Fibroblast of lung (primary cell): Measurements from ENCODE around the gene CFAP45. TPM values are rescaled to one million over a fixed set of nuclear protein-coding genes. Genes with fewer than 3 reads are reported as not detected.

ENCODE experiments used
- DNase-seq, 2 donors: peaks; one replicate each; pipeline versions ENCODE4 v3.0.0 to v3.0.0-alpha.2; 2010; ENCODE audit warnings: low read depth in 2 of 2
- H2AFZ ChIP-seq: 2 replicates; pipeline ENCODE4 v1.5.1; 2012; ENCODE audit warnings: low read length, control low read depth, inconsistent platforms
- H3K27ac ChIP-seq: 2 replicates; pipeline ENCODE4 v1.5.1; 2011; ENCODE audit warnings: low read length, control low read depth; ENCODE audit not compliant: insufficient read depth
- H3K27me3 ChIP-seq: 2 replicates; pipeline ENCODE4 v1.5.1; 2011; ENCODE audit warnings: mild to moderate bottlenecking, low read length; ENCODE audit not compliant: control insufficient read depth, insufficient read depth
- H3K36me3 ChIP-seq: 2 replicates; pipeline ENCODE4 v1.5.1; 2011; ENCODE audit warnings: low read length; ENCODE audit not compliant: control insufficient read depth, insufficient read depth
- H3K4me1 ChIP-seq: 2 replicates; pipeline ENCODE4 v1.5.1; 2011; ENCODE audit warnings: low read length; ENCODE audit not compliant: control insufficient read depth, insufficient read depth; ENCODE audit errors: extremely low read depth
- H3K4me2 ChIP-seq: 2 replicates; pipeline ENCODE4 v1.5.1; 2011; ENCODE audit warnings: low read length, control low read depth; ENCODE audit not compliant: insufficient read depth; ENCODE audit errors: extremely low read depth
- H3K4me3 ChIP-seq, 4 experiments: fragments of 200-600 bp in 1 of 4; sonication (generic) in 1 of 4; replicated peaks in 1 of 4; 2 replicates each; pipeline ENCODE4 v1.5.1; 2011 to 2016; ENCODE audit warnings: low read length in 4 of 4, low read depth in 3 of 4, mild to moderate bottlenecking in 3 of 4, control low read depth in 2 of 4, inconsistent platforms in 1 of 4, mixed read lengths in 1 of 4; ENCODE audit not compliant: insufficient read depth in 1 of 4; ENCODE audit errors: control extremely low read depth in 1 of 4
- H3K79me2 ChIP-seq: 2 replicates; pipeline ENCODE4 v1.5.1; 2012; ENCODE audit warnings: mild to moderate bottlenecking, low read length, inconsistent platforms; ENCODE audit not compliant: control insufficient read depth, insufficient read depth
- H3K9ac ChIP-seq: 2 replicates; pipeline ENCODE4 v1.5.1; 2011; ENCODE audit warnings: mild to moderate bottlenecking, low read length, control low read depth; ENCODE audit not compliant: insufficient read depth
- H3K9me3 ChIP-seq: 2 replicates; pipeline ENCODE4 v1.5.1; 2012; ENCODE audit warnings: low read depth, low read length; ENCODE audit not compliant: control insufficient read depth, insufficient read depth
- H4K20me1 ChIP-seq: 2 replicates; pipeline ENCODE4 v1.5.1; 2011; ENCODE audit warnings: low read length; ENCODE audit not compliant: control insufficient read depth, insufficient read depth; ENCODE audit errors: extremely low read depth
- EZH2 ChIP-seq: IDR thresholded peaks from 2 replicates; pipeline ENCODE4 v1.5.1; 2012; ENCODE audit warnings: low read length, control low read depth, mild to moderate bottlenecking; ENCODE audit errors: missing control alignments
- polyA plus RNA-seq, 2 donors: library from polyadenylated mRNA; depleted of rRNA in 1 of 2; stranded (reverse) in 1 of 2; unstranded in 1 of 2; fragments of >200 nt; gene quantifications; 2 replicates each; pipeline ENCODE4 v1.2.1, GENCODE V29; 2011 to 2012; ENCODE audit warnings: missing spikeins in 1 of 2
- total RNA-seq: library from RNA; depleted of rRNA; stranded (reverse); fragments of >200 nt; gene quantifications from 2 replicates; pipeline ENCODE4 v1.2.1, GENCODE V29; 2014
- TF ChIP-seq, protein P1 (sequence below), 2 donors: IDR thresholded peaks in 1 of 2; conservative IDR thresholded peaks in 1 of 2; 1 replicate in 1 of 2; 2 replicates in 1 of 2; pipeline ENCODE4 v1.5.1; 2011 to 2012; ENCODE audit warnings: low read length in 2 of 2, control low read depth in 1 of 2, inconsistent platforms in 1 of 2, low read depth in 1 of 2, mild to moderate bottlenecking in 1 of 2

CFAP45 gene
- total and polyA plus RNA-seq, 2 donors (not counting 1 experiment from before 2014, with no cell fraction given), result 1.2 to 1.5 TPM

DNA sequence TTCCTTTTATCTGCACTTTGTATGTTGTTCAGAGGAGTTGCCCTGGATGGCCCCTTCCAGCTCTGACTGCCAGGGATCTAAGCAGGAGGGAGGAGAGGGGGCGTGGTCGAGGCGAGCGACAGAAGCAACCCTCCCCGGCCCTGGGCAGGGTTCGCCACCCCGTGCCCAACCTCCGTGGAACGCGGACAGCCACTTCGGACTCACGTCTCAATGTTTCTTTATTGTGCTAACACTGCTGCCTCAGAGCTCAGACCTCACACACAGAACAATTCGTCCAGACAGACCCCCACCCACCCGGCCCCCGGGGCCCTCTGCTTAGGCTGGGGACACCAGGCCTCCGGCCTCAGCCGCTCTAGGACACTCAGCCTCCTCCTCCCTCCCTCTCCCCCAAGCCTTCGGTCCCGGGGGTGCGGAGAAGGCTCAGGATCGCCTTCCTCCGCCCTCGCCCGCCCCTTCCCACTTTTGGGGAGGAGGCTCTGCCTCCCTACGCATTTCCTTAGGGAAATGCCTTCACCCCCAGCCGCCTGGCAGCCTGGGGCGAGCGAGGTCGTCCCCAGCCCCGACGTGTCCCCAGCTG, 45.8 kb downstream of the CFAP45 start:
- H3K4me1 ChIP-seq, result peaks cover 7% of the 10 kb centered on the region
- H3K4me2 ChIP-seq, result peak overlapping the region; percentile 90
- DNase-seq, result peak; percentile 53 to 57
- H3K9ac ChIP-seq, result peak overlapping the region; percentile 75
- H2AFZ ChIP-seq, result peak overlapping the region; percentile 75
- H3K36me3 ChIP-seq, result no peaks in the 10 kb centered on the region
- no peaks in the 10 kb centered on the region for H3K27me3 ChIP-seq
- H3K4me3 ChIP-seq, result peak overlapping the region; percentile 40 to 79 (median 58)
- no peak for TF ChIP-seq EZH2
- TF ChIP-seq, protein P1, sequence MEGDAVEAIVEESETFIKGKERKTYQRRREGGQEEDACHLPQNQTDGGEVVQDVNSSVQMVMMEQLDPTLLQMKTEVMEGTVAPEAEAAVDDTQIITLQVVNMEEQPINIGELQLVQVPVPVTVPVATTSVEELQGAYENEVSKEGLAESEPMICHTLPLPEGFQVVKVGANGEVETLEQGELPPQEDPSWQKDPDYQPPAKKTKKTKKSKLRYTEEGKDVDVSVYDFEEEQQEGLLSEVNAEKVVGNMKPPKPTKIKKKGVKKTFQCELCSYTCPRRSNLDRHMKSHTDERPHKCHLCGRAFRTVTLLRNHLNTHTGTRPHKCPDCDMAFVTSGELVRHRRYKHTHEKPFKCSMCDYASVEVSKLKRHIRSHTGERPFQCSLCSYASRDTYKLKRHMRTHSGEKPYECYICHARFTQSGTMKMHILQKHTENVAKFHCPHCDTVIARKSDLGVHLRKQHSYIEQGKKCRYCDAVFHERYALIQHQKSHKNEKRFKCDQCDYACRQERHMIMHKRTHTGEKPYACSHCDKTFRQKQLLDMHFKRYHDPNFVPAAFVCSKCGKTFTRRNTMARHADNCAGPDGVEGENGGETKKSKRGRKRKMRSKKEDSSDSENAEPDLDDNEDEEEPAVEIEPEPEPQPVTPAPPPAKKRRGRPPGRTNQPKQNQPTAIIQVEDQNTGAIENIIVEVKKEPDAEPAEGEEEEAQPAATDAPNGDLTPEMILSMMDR (conservative IDR thresholded peaks at IDR 0.05 in 1 of 2, IDR thresholded peaks at IDR 0.05 in 1 of 2; ENCODE audit: low read depth in 1 of 2, low read length in 2 of 2), result no peak
- H3K9me3 ChIP-seq, result no peaks in the 10 kb centered on the region
- H3K27ac ChIP-seq, result peak overlapping the region; percentile 79
- H3K79me2 ChIP-seq, result no peaks in the 10 kb centered on the region
- H4K20me1 ChIP-seq, result no peaks in the 10 kb centered on the region

DNA sequence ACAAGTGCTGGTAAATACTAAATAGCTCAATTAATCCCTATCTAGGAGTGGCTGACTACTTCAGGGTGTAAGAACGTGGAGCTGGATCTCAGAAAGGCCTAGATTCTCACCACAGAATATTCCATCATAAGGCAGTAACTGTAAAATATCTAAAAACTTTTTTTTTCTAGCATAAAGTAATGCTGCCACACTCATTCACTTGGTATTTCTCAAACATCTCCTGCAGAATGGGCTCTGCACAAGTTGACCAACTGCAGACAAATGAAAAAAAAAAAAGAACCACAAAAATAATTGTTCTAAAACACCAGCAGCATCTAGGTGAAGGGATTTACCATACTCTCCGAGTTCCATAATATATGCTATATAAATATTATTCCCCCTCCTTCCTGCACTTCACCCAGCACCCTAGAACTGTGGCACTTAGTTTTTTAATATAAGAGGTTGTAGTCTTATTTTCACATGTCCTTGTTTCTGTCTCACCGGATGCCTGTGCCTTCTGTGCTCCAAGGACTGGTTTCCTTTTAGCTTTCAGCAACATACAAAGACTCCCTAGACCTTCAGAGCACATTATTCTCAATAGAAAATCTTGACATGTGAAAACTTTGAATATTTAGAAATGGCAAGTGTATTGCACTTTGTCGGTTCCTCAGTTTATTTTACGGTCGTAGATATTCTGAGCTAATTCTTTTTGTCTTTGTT, 46.4 kb downstream of the CFAP45 start:
- Histone ChIP-seq H3K79me2 (no peaks in the 10 kb centered on the region), H4K20me1 (no peaks in the 10 kb centered on the region), H3K4me3 (peak overlapping the region; percentile 40 to 79 (median 58)), H3K9me3 (no peaks in the 10 kb centered on the region), H3K9ac (peak overlapping the region; percentile 75), H3K27ac (peak overlapping the region; percentile 79), H3K36me3 (no peaks in the 10 kb centered on the region), H3K4me1 (peaks cover 7% of the 10 kb centered on the region), H2AFZ (no peak overlapping the region), H3K4me2 (peak overlapping the region; percentile 90), H3K27me3 (no peaks in the 10 kb centered on the region)
- no peak for TF ChIP-seq EZH2
- TF ChIP-seq, protein P1 (conservative IDR thresholded peaks at IDR 0.05 in 1 of 2, IDR thresholded peaks at IDR 0.05 in 1 of 2; ENCODE audit: low read depth in 1 of 2, low read length in 2 of 2), result no peak
- peak in 1 of 2 donors; percentile 75 for DNase-seq

DNA sequence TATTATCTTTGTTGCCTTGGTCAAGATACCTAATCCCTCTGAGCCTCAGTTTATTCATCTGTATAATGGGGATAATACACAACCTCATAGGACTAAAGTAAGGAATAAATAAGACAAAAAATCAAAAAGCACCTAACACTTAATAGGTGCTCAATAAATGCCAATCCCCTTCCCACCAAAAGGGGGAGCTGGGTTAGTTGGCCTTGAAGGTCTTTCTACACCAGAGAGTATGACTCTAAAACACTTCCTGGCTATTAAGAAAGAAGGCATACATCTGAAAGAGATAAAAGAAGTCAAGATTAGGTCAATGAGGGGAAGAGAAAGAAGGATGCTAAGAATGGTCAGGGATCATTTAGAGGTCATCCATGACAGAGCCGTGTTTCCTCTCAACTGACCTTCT, 48.6 kb downstream of the CFAP45 start:
- Histone ChIP-seq H3K36me3 (no peaks in the 10 kb centered on the region), H3K79me2 (no peaks in the 10 kb centered on the region), H3K9ac (no peak overlapping the region), H3K4me2 (no peak overlapping the region), H3K9me3 (no peaks in the 10 kb centered on the region), H3K27me3 (no peaks in the 10 kb centered on the region), H3K4me3 (no peak overlapping the region), H2AFZ (no peak overlapping the region), H3K27ac (no peak overlapping the region), H4K20me1 (no peaks in the 10 kb centered on the region), H3K4me1 (peaks cover 7% of the 10 kb centered on the region)
- no peak for TF ChIP-seq EZH2
- DNase-seq, result no peak
